ENCODE results near the gene MEN1.
A peak's percentile ranks its signal among the peaks of the same experiment; 100 is the strongest.

MEN1 gene

GRCh38 chr11:64801158-64801464 is 9.2 kb downstream of the MEN1 start:
- DNase-seq (ENCODE audit: low spot score): no peak

DNA sequence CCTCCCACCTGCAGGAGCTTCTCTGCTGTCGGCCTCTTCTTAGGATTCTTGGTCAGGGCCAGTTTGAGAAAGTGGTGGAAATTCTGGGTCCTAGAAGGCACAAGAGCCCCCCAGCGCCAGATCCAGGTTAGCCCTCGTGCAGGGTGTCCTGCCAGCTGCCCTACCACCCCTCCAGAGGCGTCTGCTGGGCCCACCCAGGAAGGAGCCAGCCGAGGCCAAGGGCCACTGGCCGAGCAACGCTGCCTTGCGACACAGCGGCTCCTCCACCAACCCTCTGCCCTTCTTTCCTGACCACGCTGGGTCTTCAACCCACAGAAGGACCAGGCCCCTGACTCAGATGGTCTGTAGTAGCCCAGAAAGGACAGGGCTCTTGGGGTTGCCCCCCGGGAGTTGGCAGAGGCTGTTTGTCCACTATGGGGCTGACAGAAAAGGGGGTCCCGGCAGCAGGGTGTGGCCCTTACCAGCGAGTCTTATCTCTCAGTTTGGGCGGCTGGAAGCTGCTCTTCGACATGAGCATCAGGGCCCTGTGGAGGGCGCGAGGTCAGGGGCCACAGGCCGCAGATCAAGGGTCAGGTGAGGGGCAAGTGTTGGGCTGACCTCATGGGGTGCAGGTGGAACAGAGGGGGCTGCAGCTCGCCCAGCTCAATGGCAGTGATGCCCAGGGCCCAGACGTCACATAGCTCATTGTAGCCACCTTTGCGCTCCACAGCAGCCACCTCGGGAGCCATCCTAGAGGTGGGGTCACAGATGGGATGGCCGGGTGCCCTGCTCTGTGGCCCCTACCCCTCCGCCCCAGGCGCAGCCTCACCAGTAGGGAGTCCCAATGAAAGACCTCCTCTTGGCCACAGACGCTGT is 9.8 kb downstream of the MEN1 start:
- DNase-seq (ENCODE audit: low spot score): no peak

GRCh38 chr11:64799623-64800302 is 10.6 kb downstream of the MEN1 start:
- DNase-seq (ENCODE audit: low spot score): peak; percentile 86

GRCh38 chr11:64799256-64799622 is 11.1 kb downstream of the MEN1 start:
- no peak for DNase-seq (ENCODE audit: low spot score)

DNA sequence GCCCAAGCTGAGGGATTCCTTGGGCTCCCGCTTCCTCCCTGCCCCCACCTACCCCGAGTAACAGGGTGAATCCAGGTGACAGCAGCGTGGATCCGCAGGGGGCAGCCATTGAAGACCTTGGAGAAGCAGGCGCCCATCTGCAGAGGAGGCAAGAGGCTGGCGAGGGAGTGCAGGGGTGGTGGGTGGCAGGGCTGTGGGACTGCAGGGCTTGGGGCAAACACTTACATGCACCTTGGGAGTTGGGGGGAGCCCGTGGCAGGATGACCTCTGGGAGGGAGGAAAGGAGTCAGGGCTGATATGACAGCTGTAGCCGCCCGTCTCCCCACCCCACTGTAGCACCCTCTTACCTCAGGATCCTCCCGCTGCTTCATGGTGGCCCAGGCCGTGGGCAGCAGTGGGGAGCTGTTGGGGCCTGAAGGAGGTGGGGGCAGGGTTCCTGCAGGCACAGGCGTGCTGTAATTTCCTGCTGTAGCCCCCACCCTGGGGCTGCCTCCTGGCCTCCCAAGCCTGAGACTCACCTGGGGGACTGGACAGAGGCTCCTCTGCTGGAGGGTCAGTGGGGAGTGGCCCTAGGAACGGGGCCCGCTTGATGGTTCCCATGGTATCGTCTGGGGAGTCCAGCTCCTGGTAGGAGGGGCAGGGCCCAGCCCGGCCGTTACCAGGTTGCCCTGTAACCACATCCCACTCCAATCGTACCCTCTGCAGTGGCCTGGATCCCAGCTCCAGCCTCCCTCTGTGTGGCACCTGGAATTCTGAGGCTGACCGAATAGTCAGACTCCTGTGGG is 13.4 kb downstream of the MEN1 start:
- no peak for DNase-seq (ENCODE audit: low spot score)

GRCh38 chr11:64796047-64796756 is 14.1 kb downstream of the MEN1 start:
- DNase-seq (ENCODE audit: low spot score): no peak

GRCh38 chr11:64794526-64794925 is 15.8 kb downstream of the MEN1 start:
- no peak for DNase-seq (ENCODE audit: low spot score)

DNA sequence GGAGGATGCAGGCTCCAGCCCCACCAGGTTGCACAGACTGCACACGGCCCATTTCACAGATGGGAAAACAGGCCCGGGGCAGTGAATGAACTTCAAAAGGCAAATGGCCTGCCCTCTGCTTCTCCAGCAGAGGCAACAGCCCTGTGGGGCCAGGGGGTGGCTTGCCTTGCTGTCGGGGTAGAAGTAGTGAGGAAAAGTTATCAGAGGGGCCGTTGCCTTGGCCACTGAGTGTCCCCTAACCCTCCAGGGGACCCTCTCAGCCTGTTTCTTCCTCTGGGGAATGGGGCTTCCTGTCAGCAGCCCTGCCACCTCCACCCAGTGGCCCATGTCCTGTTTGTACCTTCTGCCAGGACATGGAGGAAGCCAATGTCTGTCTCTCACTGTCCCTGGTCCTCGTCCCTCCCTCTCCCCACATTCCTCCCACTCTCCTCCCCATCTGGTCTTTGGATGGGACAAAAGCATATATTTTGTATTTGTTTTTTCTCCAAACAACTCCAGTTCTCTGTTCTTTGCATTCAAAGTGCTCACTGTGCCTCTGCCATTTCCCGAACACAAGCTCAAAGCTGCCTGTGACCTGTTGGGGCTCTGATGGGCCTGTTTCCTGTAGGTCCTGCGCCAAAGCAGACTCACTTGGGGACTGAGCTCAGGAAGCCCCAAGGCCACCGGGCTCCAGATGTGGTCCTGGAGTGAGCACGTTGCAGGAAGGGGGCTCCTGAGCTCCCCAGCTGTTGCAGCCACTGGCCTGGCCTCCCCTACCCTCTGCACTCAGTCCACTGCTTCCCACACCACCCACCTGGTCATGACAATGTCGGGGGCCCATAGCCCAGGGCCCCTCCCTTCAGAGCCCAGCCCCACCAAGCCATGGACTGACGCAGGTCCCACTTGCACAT is 16.8 kb downstream of the MEN1 start:
- DNase-seq (ENCODE audit: low spot score): no peak

DNA sequence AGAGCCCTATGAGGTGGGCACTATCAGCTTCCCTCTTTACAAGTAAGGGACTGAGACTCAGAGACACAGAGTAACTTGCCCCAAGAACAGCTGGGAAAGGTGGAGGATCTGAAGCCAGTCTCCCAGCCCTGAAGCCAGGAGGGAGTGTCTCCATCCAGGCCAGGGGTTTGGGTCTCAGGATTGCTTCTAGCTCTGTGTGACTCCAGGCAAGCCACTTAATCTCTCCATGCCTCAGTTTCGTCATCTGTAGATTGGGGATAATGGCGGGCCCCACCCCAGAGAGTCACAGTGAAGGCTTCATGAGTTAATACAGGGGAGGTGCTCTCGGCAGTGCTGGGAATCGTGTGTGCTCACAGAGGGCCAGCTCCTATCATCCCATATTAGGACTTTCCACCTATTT is 17.9 kb downstream of the MEN1 start:
- DNase-seq (ENCODE audit: low spot score): no peak

DNA sequence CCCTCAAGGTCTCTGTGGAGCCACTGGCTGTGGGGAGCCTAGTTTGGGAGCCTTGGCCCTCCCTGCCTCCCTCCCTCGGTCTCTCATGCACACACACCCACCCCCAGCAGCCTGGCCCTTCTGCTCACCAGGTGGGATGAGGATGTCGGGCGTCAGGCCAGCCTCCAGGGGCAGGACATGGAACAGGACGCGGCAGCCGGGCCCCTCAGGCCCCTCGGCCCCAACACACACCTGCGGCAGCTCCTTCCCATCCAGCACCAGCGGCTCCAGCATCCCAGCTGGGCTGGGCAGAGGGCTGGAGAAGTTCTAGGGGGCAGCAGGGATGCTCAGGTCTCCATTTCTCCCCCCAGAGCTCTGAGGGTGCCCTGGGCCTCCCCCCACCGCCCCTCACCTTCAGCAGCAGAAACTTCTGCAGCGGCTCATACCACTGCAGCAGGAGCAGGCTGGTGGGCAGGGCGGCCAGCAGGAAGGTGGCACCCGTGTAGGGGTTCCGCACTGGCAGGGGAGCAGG is 18.5 kb downstream of the MEN1 start:
- no peak for DNase-seq (ENCODE audit: low spot score)

GRCh38 chr11:64790205-64791095 is 19.9 kb downstream of the MEN1 start:
- DNase-seq (ENCODE audit: low spot score): no peak

DNA sequence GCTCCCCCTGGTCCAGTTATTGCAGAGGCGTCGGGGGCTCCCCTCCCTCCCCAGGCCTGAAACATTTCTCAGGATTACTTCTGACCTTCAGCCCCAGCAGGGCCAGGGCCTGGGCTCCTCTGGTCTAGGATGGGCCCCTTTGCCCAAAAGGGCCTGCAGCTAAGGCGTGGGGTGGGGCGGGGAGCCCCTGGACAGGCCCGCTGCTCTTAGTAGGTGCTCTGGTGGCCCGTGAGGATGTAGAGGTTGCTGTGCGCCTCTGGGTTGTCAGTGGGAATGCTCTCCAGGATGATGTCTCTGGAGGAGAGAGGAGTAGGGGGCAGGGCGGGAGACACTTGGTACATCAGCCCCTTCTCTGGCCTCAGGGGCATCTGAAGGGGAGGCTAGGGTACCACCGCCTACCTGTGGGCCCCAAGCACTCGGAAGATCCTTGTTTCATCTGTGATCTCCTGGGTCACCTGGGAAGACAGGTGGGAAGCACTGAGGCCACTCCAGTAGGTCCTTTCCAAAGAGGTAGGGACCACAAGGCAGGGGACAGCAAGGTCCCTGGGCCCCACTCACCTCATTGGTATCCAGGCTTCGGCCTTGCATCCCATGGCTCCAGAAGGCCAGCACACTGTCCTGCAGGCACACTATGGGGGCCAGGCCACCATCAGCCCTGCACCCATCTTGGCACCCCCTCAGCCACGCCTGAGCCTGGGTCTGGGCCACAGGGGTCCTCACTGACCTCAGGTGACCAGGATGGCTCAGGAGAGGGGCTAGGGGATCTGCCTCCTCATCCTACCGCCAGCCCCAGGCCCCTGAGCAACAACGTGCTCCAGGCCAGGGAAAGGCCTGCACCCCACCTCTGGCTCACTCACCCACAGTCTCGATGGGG is 20.8 kb downstream of the MEN1 start:
- no peak for DNase-seq (ENCODE audit: low spot score)

DNA sequence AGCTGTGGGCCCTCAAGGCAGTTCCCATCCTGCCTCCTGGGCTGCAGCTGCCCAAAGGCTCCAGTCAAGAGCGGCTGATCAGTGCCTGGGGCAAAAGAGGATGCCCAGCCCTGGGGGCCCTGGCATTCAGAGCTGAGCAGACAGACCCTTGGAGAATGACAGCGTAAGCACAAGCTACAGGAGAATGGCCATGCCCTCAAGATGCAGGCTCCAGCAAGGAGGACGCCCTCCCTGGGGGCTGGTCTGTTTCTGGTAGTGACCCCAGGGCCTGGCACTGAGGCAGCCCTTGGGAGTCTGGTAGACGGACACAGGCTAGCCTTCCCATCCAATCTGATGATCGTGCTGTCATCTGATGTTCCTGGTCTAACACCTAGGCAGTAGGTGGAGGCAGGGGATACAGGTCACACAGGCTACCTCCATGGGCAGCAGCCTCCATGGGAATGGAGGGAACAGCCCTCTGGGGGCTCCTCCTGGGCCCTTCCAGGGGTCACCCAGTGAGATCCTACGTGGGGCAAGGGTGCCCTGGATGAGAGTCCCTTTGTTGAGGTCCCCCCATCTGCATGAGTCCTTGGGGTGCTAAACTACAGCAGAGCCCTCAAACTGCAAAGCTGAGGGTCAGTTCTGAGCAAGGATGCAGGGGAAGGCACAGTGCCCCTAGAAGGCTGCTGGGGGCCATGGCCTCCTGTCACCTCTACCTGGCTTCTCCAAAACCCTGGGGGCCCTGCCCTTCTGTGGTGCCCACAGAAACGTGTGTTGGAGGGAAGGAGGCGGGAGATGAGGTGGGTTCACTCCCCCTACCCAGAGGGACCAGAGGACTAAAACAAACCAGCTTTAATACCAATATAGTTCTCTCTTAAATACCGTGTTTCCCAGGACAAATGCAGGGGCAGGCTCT is 21.8 kb downstream of the MEN1 start:
- no peak for DNase-seq (ENCODE audit: low spot score)

DNA sequence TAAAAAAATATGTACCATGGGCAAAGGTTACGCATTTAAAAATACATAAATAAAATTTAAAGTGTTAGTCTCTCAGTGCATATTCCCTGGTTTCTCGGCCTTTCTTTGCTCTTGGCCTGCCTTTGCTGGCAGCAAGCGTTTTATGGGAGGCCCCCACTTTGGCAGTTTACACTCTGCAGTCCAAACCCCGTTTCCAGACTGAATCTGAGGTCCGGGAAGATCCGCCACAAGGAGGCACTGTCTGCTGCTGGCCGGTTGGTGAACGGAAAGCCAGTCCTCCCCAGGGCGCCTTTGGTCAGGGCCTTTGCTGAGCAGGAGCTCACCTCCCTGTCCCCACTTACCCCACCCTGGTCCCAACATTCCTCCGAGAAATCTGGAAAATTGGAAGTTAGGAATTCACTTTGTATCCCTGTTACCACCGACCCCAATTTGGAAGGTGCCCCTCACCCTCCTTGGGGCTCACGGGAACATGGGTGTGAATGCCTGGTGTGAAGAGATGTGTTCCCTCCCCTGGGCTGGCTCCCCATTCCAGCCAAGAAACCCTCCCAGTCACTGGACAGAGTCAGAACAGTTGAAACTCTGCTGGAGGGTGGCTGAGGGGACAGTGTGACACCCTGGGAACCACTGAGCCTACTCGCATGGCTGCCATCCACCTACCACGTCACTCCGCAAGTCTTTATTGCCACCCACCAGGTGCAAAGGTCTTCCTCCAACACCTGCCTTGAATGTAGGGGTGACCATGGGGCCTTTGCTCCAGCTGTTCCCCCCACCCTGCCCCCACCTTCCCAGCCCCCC is 22.6 kb downstream of the MEN1 start:
- DNase-seq (ENCODE audit: low spot score): peak; percentile 51

GRCh38 chr11:64786308-64786707 is 24.0 kb downstream of the MEN1 start:
- DNase-seq (ENCODE audit: low spot score): no peak

DNA sequence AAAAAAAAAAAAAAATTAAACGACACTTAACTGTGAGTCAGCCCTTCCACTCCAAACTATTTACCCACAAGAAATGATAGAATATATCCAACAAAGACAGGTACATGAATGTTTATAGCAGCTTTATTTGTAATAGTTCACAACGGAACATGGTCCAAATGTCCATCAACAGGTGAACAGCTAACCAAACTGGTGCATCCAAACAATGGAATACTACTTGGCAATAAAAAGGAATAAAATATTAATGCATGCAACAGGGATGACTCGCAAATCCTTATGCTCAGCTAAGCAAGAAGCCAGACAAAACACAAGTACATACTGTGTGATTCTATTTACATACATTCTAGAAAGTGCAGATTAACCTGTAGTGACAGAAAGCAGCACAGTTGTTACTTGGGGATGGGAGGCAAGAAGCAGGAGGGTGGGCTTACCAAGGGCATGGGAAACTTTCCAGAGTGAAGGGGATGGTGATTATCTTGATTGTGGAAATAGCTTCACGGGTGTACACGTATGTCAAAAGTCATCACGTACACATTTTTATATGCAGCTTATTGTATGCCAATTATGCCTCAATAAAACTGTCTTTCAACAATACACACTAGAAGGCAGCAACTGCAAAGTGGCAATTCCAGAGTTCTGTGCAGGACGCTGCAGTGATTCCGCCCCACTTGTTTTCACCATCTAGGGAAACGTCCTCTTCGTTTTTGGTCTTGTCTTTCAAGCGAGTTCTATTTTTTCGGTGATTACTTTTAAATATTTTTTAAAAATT is 25.4 kb downstream of the MEN1 start:
- no peak for DNase-seq (ENCODE audit: low spot score)

All from kidney capillary endothelial cell (primary cell).